ENCODE measurements around the gene CES3.

Gene CES3

DNA sequence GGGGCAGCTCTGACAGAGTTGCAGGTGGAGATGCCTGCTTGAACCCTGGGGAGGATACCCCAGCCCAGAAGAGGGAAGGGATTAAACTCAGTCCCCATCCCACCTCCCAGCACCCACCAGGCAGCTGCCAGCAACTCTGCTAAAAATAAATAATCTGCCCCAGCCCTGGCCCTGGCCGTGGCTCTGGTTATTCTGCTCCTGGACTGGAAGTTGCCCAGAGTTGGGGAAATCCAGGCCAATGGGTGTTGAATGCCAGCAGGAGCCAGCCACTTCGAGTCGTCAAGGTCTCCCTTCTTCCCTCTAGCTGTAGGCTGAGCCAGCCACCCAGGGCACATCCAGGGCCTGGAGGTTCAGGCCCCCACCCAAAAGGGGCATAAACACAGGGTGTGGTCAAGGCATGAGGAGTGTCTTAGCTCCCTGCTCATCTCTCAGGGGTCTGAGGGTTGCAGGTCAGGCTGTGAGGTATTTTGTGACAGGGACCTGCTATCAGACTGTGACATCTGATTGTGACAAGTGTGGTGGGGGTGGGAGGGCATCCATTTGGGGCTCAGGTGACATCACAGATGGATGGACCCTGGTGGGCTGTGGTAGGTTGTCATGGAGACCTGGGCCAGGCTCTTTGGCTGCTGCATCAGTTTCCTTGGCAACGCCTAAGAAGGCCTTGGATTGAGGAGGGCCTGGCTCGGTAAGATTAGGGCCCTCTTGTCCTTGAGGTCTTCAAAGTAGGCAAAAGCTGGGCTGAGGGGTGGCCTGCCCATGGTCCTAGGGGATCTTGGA lies 34.7 kb upstream of the CES3 start:
- H3K27me3 ChIP-seq (ENCODE audit: control insufficient read depth in 5 of 5, insufficient read depth in 4 of 5, low read length in 5 of 5) = peaks cover 15 to 33% (median 21%) of the 10 kb centered on the region in 5 donors
- H3K9me3 ChIP-seq (ENCODE audit: control insufficient read depth in 5 of 5, low read length in 5 of 5) = no peaks in the 10 kb centered on the region
- no peak overlapping the region for H3K27ac ChIP-seq (ENCODE audit: low read depth, low read length)
- no peak overlapping the region for H3K9ac ChIP-seq (ENCODE audit: low read length in 5 of 5)
- H3K36me3 ChIP-seq (ENCODE audit: control insufficient read depth in 5 of 5, insufficient read depth in 5 of 5, low read length in 5 of 5) = peaks cover 0 to 2% (median 0%) of the 10 kb centered on the region in 5 donors
- peaks cover 3 to 34% (median 20%) of the 10 kb centered on the region in 5 donors for H3K4me1 ChIP-seq (ENCODE audit: control insufficient read depth in 5 of 5, insufficient read depth in 5 of 5, low read length in 5 of 5)
- H3K4me3 ChIP-seq (ENCODE audit: low read depth in 1 of 5, low read length in 5 of 5) = no peak overlapping the region

GRCh38 chr16:66926961-66927436 lies 34.1 kb upstream of the CES3 start:
- Histone ChIP-seq H3K36me3 (ENCODE audit: control insufficient read depth in 5 of 5, insufficient read depth in 5 of 5, low read length in 5 of 5) (peaks cover under 1 to 8% (median 5%) of the 10 kb centered on the region in 5 donors), H3K9me3 (ENCODE audit: control insufficient read depth in 5 of 5, low read length in 5 of 5) (no peaks in the 10 kb centered on the region), H3K4me3 (ENCODE audit: low read depth in 1 of 5, low read length in 5 of 5) (no peak overlapping the region), H3K9ac (ENCODE audit: low read length in 5 of 5) (no peak overlapping the region), H3K27ac (ENCODE audit: low read depth, low read length) (no peak overlapping the region), H3K4me1 (ENCODE audit: control insufficient read depth in 5 of 5, insufficient read depth in 5 of 5, low read length in 5 of 5) (peaks cover 3 to 34% (median 20%) of the 10 kb centered on the region in 5 donors), H3K27me3 (ENCODE audit: control insufficient read depth in 5 of 5, insufficient read depth in 4 of 5, low read length in 5 of 5) (peaks cover 15 to 28% (median 21%) of the 10 kb centered on the region in 5 donors)

GRCh38 chr16:66927918-66928649 lies 33.0 kb upstream of the CES3 start:
- Histone ChIP-seq H3K27me3 (ENCODE audit: control insufficient read depth in 5 of 5, insufficient read depth in 4 of 5, low read length in 5 of 5) (peaks cover 13 to 26% (median 20%) of the 10 kb centered on the region in 5 donors), H3K9ac (ENCODE audit: low read length in 5 of 5) (no peak overlapping the region), H3K9me3 (ENCODE audit: control insufficient read depth in 5 of 5, low read length in 5 of 5) (no peaks in the 10 kb centered on the region)

DNA sequence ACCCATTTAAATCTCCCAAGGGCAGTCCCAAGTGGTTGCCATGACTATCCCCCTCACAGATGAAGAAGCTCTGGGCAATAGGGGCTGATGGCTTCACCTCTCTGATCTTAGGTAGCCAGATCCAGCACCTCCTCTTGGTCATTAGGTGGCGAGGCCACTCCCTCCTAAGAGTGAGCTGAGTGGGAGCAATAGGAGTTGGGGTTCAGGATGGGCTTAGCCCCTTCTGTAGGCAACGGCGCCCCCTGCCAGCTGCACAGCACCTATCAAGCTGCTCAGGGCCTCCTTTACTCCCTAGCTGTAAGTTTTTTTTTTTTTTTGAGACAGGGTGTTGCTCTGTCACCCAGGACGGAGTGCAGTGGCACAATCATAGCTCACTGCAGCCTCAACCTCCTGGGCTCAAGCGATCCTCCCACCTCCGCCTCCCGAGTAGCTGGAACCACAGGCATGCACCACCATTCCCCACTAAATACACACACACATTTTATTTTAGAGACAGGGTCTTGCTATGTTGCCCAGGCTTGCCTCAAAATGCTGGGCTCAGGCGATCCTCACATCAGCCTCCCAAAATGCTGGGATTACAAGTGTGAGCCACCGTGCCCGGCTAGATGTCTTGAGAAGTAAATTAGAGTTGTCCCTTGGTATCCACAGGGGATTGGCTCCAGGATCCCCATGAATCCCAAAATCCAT lies 32.2 kb upstream of the CES3 start:
- Histone ChIP-seq H3K27me3 (ENCODE audit: control insufficient read depth in 5 of 5, insufficient read depth in 4 of 5, low read length in 5 of 5) (peaks cover 11 to 21% (median 17%) of the 10 kb centered on the region in 5 donors), H3K9ac (ENCODE audit: low read length in 5 of 5) (no peak overlapping the region), H3K27ac (ENCODE audit: low read depth, low read length) (no peak overlapping the region), H3K36me3 (ENCODE audit: control insufficient read depth in 5 of 5, insufficient read depth in 5 of 5, low read length in 5 of 5) (peaks cover 3 to 13% (median 12%) of the 10 kb centered on the region in 5 donors), H3K4me3 (ENCODE audit: low read depth in 1 of 5, low read length in 5 of 5) (no peak overlapping the region), H3K4me1 (ENCODE audit: control insufficient read depth in 5 of 5, insufficient read depth in 5 of 5, low read length in 5 of 5) (peaks cover 4 to 38% (median 23%) of the 10 kb centered on the region in 5 donors), H3K9me3 (ENCODE audit: control insufficient read depth in 5 of 5, low read length in 5 of 5) (no peaks in the 10 kb centered on the region)

More at GRCh38 chr16:66927918-66928649, 33.0 kb upstream of the CES3 start:
- Histone ChIP-seq H3K27ac (ENCODE audit: low read depth, low read length) (no peak overlapping the region), H3K4me3 (ENCODE audit: low read depth in 1 of 5, low read length in 5 of 5) (no peak overlapping the region), H3K36me3 (ENCODE audit: control insufficient read depth in 5 of 5, insufficient read depth in 5 of 5, low read length in 5 of 5) (peaks cover 3 to 13% (median 12%) of the 10 kb centered on the region in 5 donors), H3K4me1 (ENCODE audit: control insufficient read depth in 5 of 5, insufficient read depth in 5 of 5, low read length in 5 of 5) (peaks cover 3 to 38% (median 23%) of the 10 kb centered on the region in 5 donors)

- Histone ChIP-seq H3K9me3 (ENCODE audit: control insufficient read depth in 5 of 5, low read length in 5 of 5) (no peaks in the 10 kb centered on the region), H3K4me3 (ENCODE audit: low read depth in 1 of 5, low read length in 5 of 5) (no peak overlapping the region), H3K27ac (ENCODE audit: low read depth, low read length) (no peak overlapping the region), H3K27me3 (ENCODE audit: control insufficient read depth in 5 of 5, insufficient read depth in 4 of 5, low read length in 5 of 5) (peaks cover 2 to 12% (median 6%) of the 10 kb centered on the region in 5 donors), H3K36me3 (ENCODE audit: control insufficient read depth in 5 of 5, insufficient read depth in 5 of 5, low read length in 5 of 5) (peaks cover 3 to 13% (median 12%) of the 10 kb centered on the region in 5 donors), H3K9ac (ENCODE audit: low read length in 5 of 5) (no peak overlapping the region), H3K4me1 (ENCODE audit: control insufficient read depth in 5 of 5, insufficient read depth in 5 of 5, low read length in 5 of 5) (peaks cover 4 to 41% (median 23%) of the 10 kb centered on the region in 5 donors)
Observed at GRCh38 chr16:66930189-66930588, 30.9 kb upstream of the CES3 start.

- Histone ChIP-seq H3K36me3 (ENCODE audit: control insufficient read depth in 5 of 5, insufficient read depth in 5 of 5, low read length in 5 of 5) (peaks cover 3 to 13% (median 12%) of the 10 kb centered on the region in 5 donors), H3K4me1 (ENCODE audit: control insufficient read depth in 5 of 5, insufficient read depth in 5 of 5, low read length in 5 of 5) (peaks cover 11 to 50% (median 32%) of the 10 kb centered on the region in 5 donors), H3K9me3 (ENCODE audit: control insufficient read depth in 5 of 5, low read length in 5 of 5) (no peaks in the 10 kb centered on the region), H3K27ac (ENCODE audit: low read depth, low read length) (no peak overlapping the region), H3K27me3 (ENCODE audit: control insufficient read depth in 5 of 5, insufficient read depth in 4 of 5, low read length in 5 of 5) (no peaks in the 10 kb centered on the region), H3K4me3 (ENCODE audit: low read depth in 1 of 5, low read length in 5 of 5) (no peak overlapping the region), H3K9ac (ENCODE audit: low read length in 5 of 5) (no peak overlapping the region)
Observed at GRCh38 chr16:66931665-66932064, 29.4 kb upstream of the CES3 start.

GRCh38 chr16:66932076-66932475 lies 29.0 kb upstream of the CES3 start:
- H3K9me3 ChIP-seq (ENCODE audit: control insufficient read depth in 5 of 5, low read length in 5 of 5) = no peaks in the 10 kb centered on the region
- H3K4me1 ChIP-seq (ENCODE audit: control insufficient read depth in 5 of 5, insufficient read depth in 5 of 5, low read length in 5 of 5) = peaks cover 11 to 48% (median 34%) of the 10 kb centered on the region in 5 donors
- H3K36me3 ChIP-seq (ENCODE audit: control insufficient read depth in 5 of 5, insufficient read depth in 5 of 5, low read length in 5 of 5) = peaks cover 3 to 13% (median 12%) of the 10 kb centered on the region in 5 donors
- no peak overlapping the region for H3K4me3 ChIP-seq (ENCODE audit: low read depth in 1 of 5, low read length in 5 of 5)
- H3K27me3 ChIP-seq (ENCODE audit: control insufficient read depth in 5 of 5, insufficient read depth in 4 of 5, low read length in 5 of 5) = no peaks in the 10 kb centered on the region
- H3K27ac ChIP-seq (ENCODE audit: low read depth, low read length) = no peak overlapping the region
- H3K9ac ChIP-seq (ENCODE audit: low read length in 5 of 5) = no peak overlapping the region

DNA sequence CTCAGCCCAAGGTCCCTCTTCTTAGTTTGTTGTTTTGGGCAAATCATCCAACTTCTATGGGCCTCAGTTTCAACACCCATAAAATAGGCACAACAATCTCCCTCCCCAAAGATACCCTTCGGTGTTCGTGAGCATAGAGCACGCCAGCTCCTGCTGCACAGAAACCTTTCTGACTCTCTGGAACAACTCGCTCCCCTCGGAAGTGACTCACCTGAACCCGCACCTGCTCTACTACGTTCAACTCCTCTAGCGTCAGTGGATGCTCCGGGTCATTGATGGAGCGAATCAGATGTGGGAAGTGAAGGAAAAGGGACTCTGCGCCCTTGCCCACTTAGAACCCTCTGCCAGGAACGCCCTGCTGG lies 27.3 kb upstream of the CES3 start:
- no peaks in the 10 kb centered on the region for H3K27me3 ChIP-seq (ENCODE audit: control insufficient read depth in 5 of 5, insufficient read depth in 4 of 5, low read length in 5 of 5)
- H3K4me3 ChIP-seq (ENCODE audit: low read depth in 1 of 5, low read length in 5 of 5) = peak overlapping the region; percentile 86 to 98 (median 93)
- H3K9me3 ChIP-seq (ENCODE audit: control insufficient read depth in 5 of 5, low read length in 5 of 5) = no peaks in the 10 kb centered on the region
- H3K4me1 ChIP-seq (ENCODE audit: control insufficient read depth in 5 of 5, insufficient read depth in 5 of 5, low read length in 5 of 5) = peaks cover 11 to 44% (median 36%) of the 10 kb centered on the region in 5 donors
- peak overlapping the region; percentile 88 for H3K27ac ChIP-seq (ENCODE audit: low read depth, low read length)
- H3K36me3 ChIP-seq (ENCODE audit: control insufficient read depth in 5 of 5, insufficient read depth in 5 of 5, low read length in 5 of 5) = peaks cover 3 to 30% (median 23%) of the 10 kb centered on the region in 5 donors
- H3K9ac ChIP-seq (ENCODE audit: low read length in 5 of 5) = peak overlapping the region; percentile 85 to 98 (median 94)

DNA sequence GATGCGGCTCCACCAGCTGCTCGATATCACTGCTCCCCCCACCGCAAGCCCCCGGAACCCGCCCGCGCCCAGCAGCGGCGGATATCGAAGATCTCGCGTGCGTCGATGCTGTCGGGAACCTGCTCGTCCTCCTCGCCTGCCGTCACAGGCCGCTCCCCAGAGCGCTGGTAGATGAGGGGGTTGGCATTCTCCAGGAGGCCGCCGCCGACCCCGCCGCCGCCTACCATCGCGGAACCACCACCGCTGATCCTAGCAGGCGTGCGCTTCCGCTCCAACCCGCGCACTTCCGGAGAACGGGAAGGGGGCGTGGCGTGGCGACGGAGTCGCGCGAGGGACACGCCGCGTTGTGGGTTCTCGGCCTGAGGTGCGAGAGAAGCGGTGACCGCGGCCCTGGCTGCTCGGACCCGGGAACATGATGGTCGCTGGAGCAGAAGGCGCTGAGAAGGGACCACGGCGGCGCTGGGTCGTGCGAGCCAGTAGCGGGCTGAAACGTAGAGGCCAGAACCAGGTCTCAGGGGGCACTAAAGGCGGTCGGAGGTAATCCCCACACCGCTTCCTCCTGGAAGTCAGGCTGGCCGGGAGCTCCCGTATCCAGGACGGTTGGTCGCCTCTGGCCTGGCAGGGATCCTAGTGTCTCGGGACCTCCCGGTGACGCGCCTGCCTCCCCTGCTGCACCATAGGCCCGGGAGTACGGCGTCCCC lies 26.8 kb upstream of the CES3 start, which contains the start of gene CIAO2B:
Gene CIAO2B (minus strand): TSS at position 265 of the 701 bp plus-strand sequence. CDS start 38 bp downstream, at position 227.
- H3K27me3 ChIP-seq (ENCODE audit: control insufficient read depth in 5 of 5, insufficient read depth in 4 of 5, low read length in 5 of 5) = no peaks in the 10 kb centered on the region
- peak within 1 kb of the TSS; percentile 86 to 98 (median 93) for H3K4me3 ChIP-seq (ENCODE audit: low read depth in 1 of 5, low read length in 5 of 5)
- H3K9ac ChIP-seq (ENCODE audit: low read length in 5 of 5) = peak within 1 kb of the TSS; percentile 85 to 98 (median 94)
- H3K9me3 ChIP-seq (ENCODE audit: control insufficient read depth in 5 of 5, low read length in 5 of 5) = no peaks in the 10 kb centered on the region
- peaks cover 11 to 44% (median 36%) of the 10 kb centered on the region in 5 donors for H3K4me1 ChIP-seq (ENCODE audit: control insufficient read depth in 5 of 5, insufficient read depth in 5 of 5, low read length in 5 of 5)
- H3K36me3 ChIP-seq (ENCODE audit: control insufficient read depth in 5 of 5, insufficient read depth in 5 of 5, low read length in 5 of 5) = peaks cover 3 to 35% (median 28%) of the 10 kb centered on the region in 5 donors
- peak within 1 kb of the TSS; percentile 88 for H3K27ac ChIP-seq (ENCODE audit: low read depth, low read length)

Measured in subcutaneous abdominal adipose tissue (tissue), 5 donors.